HG02973 (cell line): Measurements from ENCODE around the gene CLMN.
A peak's percentile ranks its signal among the peaks of the same experiment; 100 is the strongest.

Source experiments
- ATAC-seq: cut with Tn5 transposase; IDR thresholded peaks from one replicate; pipeline ENCODE4 v1.9.1; 2021; ENCODE audit warnings: moderate library complexity; ENCODE audit not compliant: unreplicated experiment

The CLMN gene

GRCh38 chr14:95341564-95341963 lies 21.9 kb upstream of the CLMN start:
- ATAC-seq = no peak

- no peak for ATAC-seq
Measured at GRCh38 chr14:95341115-95341514, 21.4 kb upstream of the CLMN start.

- no peak for ATAC-seq
Measured at GRCh38 chr14:95340201-95340697, 20.5 kb upstream of the CLMN start.

GRCh38 chr14:95339301-95339865 lies 19.7 kb upstream of the CLMN start:
- no peak for ATAC-seq

GRCh38 chr14:95338436-95338835 lies 18.7 kb upstream of the CLMN start:
- no peak for ATAC-seq

- no peak for ATAC-seq
Measured at GRCh38 chr14:95337041-95337595, 17.4 kb upstream of the CLMN start.

- no peak for ATAC-seq
Measured at GRCh38 chr14:95336192-95336760, 16.6 kb upstream of the CLMN start.

- ATAC-seq = no peak
Measured at GRCh38 chr14:95335071-95335470, 15.4 kb upstream of the CLMN start.

GRCh38 chr14:95334044-95334443 lies 14.3 kb upstream of the CLMN start:
- no peak for ATAC-seq

GRCh38 chr14:95332641-95333040 lies 12.9 kb upstream of the CLMN start:
- no peak for ATAC-seq

- no peak for ATAC-seq
Measured at GRCh38 chr14:95331708-95332408, 12.2 kb upstream of the CLMN start.

GRCh38 chr14:95330591-95331370 lies 11.1 kb upstream of the CLMN start:
- no peak for ATAC-seq

GRCh38 chr14:95329941-95330340 lies 10.2 kb upstream of the CLMN start:
- no peak for ATAC-seq

GRCh38 chr14:95328729-95329503 lies 9.2 kb upstream of the CLMN start:
- ATAC-seq = no peak

- peak; percentile 93 for ATAC-seq
Measured at GRCh38 chr14:95327558-95328374, 8.1 kb upstream of the CLMN start.

- ATAC-seq = peak; percentile 34
Measured at GRCh38 chr14:95326987-95327386, 7.3 kb upstream of the CLMN start.

GRCh38 chr14:95323917-95324316 lies 4.2 kb upstream of the CLMN start:
- no peak for ATAC-seq

- no peak for ATAC-seq
Measured at GRCh38 chr14:95323361-95323760, 3.7 kb upstream of the CLMN start.

- ATAC-seq = no peak
Measured at GRCh38 chr14:95322651-95323050, 2.9 kb upstream of the CLMN start.
